Nephron (organoid): ENCODE data around the gene RBM6.

Source experiments
- H3K27ac Mint-ChIP-seq, 3 experiments: 2 replicates each; pipeline ENCODE4 v1.8.0; 2020; ENCODE audit warnings: mixed read lengths in 3 of 3, mild to moderate bottlenecking in 2 of 3, moderate library complexity in 1 of 3
- H3K27me3 Mint-ChIP-seq: 2 replicates; pipeline ENCODE4 v1.8.0; 2021; ENCODE audit warnings: low read depth, mild to moderate bottlenecking, moderate library complexity, mixed read lengths
- H3K36me3 Mint-ChIP-seq: 2 replicates; pipeline ENCODE4 v1.8.0; 2020; ENCODE audit warnings: low read depth, mixed read lengths
- H3K4me1 Mint-ChIP-seq: 2 replicates; pipeline ENCODE4 v1.8.0; 2020; ENCODE audit warnings: mixed read lengths
- H3K4me3 Mint-ChIP-seq, 3 experiments: 2 replicates each; pipeline ENCODE4 v1.8.0; 2020; ENCODE audit warnings: mild to moderate bottlenecking in 3 of 3, mixed read lengths in 3 of 3, moderate library complexity in 2 of 3
- H3K9me3 Mint-ChIP-seq: 2 replicates; pipeline ENCODE4 v1.8.0; 2020; ENCODE audit warnings: mixed read lengths
- TF ChIP-seq, protein P1 (sequence below), 3 experiments: fragments of 200-600 bp; sonication (generic); IDR thresholded peaks; one replicate each; pipeline ENCODE4 v1.5.0; 2021; ENCODE audit warnings: antibody characterized with exemption in 3 of 3; ENCODE audit not compliant: unreplicated experiment in 3 of 3

RBM6 gene

DNA sequence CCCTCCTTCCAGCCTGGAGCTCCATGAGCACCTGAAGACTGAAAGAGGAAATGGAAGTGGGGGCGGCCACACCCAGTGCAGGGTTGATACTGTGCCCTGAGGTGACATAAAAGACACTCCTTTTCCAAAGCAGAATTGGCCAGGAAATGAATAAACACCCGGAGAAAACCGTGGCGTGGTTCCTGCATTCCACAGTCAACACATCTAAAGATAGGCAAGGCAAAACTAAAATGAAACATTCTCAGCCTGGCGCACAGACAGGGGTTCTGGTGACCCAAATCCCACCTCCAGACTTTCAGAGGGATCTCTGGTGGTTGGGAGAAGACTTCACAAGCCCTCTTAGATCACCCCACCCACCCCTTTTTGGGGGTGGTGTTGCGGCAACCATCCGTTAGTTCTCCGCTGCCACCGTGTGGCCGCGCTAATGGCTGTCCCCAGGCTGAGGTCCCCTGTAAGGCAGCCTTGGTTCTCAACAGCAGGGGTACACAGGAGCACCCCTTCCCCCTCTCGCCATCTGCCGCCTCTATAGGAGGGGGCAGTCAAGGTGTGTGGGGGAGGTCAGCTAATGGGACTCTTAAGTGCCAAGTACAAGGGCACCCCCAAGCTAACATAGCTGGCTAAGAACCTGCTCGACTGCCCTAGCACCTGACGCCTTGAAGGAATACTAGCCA is 33.7 kb upstream of the RBM6 start:
- Mint-ChIP-seq H3K27me3 (peaks cover 5% of the 10 kb centered on the region), H3K27ac (peak overlapping the region in 1 of 3 experiments; percentile 33), H3K9me3 (no peaks in the 10 kb centered on the region), H3K4me3 (peak overlapping the region; percentile 41 to 51 (median 43)), H3K4me1 (peaks cover 9% of the 10 kb centered on the region), H3K36me3 (peaks cover 10% of the 10 kb centered on the region)
- TF ChIP-seq, protein P1, sequence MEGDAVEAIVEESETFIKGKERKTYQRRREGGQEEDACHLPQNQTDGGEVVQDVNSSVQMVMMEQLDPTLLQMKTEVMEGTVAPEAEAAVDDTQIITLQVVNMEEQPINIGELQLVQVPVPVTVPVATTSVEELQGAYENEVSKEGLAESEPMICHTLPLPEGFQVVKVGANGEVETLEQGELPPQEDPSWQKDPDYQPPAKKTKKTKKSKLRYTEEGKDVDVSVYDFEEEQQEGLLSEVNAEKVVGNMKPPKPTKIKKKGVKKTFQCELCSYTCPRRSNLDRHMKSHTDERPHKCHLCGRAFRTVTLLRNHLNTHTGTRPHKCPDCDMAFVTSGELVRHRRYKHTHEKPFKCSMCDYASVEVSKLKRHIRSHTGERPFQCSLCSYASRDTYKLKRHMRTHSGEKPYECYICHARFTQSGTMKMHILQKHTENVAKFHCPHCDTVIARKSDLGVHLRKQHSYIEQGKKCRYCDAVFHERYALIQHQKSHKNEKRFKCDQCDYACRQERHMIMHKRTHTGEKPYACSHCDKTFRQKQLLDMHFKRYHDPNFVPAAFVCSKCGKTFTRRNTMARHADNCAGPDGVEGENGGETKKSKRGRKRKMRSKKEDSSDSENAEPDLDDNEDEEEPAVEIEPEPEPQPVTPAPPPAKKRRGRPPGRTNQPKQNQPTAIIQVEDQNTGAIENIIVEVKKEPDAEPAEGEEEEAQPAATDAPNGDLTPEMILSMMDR (IDR thresholded peaks at IDR 0.05; ENCODE audit: unreplicated experiment in 3 of 3), result peak; percentile 60 to 65 (median 62)

DNA sequence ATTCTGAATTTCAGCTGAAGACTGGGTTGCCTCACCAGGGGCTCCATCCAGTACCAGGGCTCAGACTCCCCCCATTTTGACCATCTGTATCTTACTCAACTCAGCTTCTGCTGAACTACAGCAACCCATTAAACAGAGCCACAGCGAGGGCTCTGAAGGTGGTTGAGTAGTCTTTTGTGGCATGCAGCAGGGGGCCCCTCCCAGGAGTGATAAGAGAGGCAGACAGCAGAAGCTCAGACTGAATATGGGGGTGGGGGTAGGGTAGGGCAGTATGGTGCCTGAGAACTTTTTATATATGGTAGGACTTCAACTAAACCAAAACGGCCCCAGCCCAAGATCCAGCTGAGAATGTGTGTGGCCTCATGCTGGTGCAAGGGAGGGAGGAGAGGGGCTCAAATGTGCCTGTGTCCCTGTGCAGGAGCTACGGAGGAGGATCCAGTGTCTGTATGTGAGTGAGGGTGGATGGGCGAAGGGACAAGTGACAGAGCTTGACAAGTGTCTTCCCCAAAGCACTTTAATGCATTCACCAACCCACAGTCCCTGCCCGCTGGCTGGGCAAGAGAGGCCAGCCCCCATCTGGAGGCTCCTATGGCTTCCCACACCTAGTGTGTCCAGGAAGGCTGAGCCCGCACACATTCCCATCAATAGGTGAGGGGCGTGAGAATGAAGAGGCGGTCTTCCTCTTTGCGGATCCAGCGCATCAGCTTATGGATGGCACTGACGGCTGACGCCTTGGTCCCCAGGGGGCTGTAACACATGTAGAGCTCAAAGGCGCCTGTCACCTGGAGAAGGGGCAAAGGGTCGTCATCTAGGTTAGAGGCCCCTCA is 31.4 kb upstream of the RBM6 start:
- H3K9me3 Mint-ChIP-seq, result no peaks in the 10 kb centered on the region
- TF ChIP-seq, protein P1 (IDR thresholded peaks at IDR 0.05; ENCODE audit: unreplicated experiment in 3 of 3), result no peak
- no peak overlapping the region for H3K27ac Mint-ChIP-seq
- peaks cover 9% of the 10 kb centered on the region for H3K27me3 Mint-ChIP-seq
- peaks cover 6% of the 10 kb centered on the region for H3K4me1 Mint-ChIP-seq
- no peak overlapping the region for H3K4me3 Mint-ChIP-seq
- peaks cover 15% of the 10 kb centered on the region for H3K36me3 Mint-ChIP-seq

DNA sequence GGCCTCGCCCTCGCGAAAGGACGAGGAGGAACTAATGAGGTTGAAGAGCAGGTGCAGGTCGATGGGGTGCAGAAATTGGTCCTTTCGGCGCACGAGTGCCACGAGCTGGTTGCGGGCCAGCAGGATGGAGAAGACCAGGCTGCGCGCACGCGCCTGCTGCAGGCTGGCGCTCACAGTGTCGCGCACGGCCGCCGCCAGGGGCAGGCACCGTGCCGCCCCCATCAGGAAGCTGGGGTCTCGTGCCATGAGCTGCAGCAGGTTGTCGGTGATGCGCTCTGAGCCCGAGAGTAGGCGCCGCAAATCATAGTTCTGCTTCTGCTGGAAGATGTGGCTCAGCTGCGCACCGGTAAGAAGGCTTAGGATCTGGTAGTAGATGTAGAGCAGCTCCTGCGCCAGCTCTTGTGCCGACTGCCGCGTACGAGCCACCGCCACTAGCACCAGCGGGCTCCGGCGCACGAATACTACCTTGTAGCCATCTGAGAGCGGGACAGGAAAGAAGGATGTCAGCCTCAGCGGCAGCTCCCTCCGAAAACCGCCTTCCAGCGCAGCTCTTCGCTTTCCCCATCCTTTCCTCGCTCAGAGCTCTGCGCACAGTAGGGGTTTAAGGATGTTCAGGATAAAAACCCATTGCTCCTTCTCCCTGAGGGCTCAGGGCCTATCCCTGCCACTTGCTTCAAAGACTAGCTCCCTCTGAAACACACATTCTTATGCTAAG is 29.4 kb upstream of the RBM6 start:
- Mint-ChIP-seq H3K27ac (no peak overlapping the region), H3K9me3 (no peaks in the 10 kb centered on the region), H3K4me3 (no peak overlapping the region), H3K36me3 (peaks cover 15% of the 10 kb centered on the region), H3K27me3 (peaks cover 9% of the 10 kb centered on the region), H3K4me1 (peaks cover 6% of the 10 kb centered on the region)
- TF ChIP-seq, protein P1 (IDR thresholded peaks at IDR 0.05; ENCODE audit: unreplicated experiment in 3 of 3), result no peak

DNA sequence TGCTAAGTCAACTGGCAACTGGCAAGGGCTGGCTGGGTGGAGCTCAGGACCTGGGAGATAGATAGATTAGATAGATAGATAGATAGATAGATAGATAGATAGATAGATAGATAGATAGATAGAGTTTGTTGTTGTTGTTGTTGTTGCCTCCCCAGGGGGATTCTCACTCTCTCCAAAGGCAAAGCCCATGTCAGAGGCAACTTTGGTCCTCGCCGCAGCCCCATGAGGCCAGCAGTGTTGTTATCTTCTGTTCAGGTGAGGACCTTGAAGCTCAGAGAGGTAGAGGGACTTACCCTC is 28.9 kb upstream of the RBM6 start:
- Mint-ChIP-seq H3K4me3 (no peak overlapping the region), H3K9me3 (no peaks in the 10 kb centered on the region), H3K27me3 (peaks cover 9% of the 10 kb centered on the region)

DNA sequence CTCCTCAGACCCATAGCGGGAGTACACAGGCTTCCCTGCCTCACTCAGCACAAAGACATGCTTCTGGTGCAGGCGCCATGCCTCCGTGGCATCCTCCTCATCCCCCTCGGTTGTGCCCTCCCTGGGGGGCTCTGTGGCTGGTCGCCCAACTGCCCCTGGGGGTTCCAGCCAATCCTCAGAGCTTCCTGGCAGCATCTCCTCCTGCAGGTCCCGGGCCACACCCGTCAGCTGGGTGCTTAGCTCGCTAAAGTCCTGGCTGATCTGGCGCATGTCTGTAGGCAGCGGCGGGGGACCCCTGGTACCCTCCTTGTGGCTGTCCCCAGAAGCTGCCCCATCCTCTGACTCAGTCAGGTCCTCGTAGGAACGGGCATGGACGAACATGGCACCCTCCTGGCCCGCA is 28.3 kb upstream of the RBM6 start:
- peaks cover 15% of the 10 kb centered on the region for H3K36me3 Mint-ChIP-seq
- H3K27me3 Mint-ChIP-seq, result peaks cover 9% of the 10 kb centered on the region
- H3K27ac Mint-ChIP-seq, result no peak overlapping the region
- H3K9me3 Mint-ChIP-seq, result no peaks in the 10 kb centered on the region
- TF ChIP-seq, protein P1 (IDR thresholded peaks at IDR 0.05; ENCODE audit: unreplicated experiment in 3 of 3), result no peak
- H3K4me1 Mint-ChIP-seq, result no peaks in the 10 kb centered on the region
- H3K4me3 Mint-ChIP-seq, result no peak overlapping the region

More for the DNA sequence above, 28.9 kb upstream of the RBM6 start:
- peaks cover 1% of the 10 kb centered on the region for H3K4me1 Mint-ChIP-seq
- peaks cover 15% of the 10 kb centered on the region for H3K36me3 Mint-ChIP-seq
- TF ChIP-seq, protein P1 (IDR thresholded peaks at IDR 0.05; ENCODE audit: unreplicated experiment in 3 of 3), result no peak
- H3K27ac Mint-ChIP-seq, result no peak overlapping the region
